ENCODE results near the gene RALBP1.
"Not testable (repeated sequence)": the region's sequence is repeated elsewhere in the genome, so short reads cannot be mapped to it uniquely, and the experiment has no call there.

Gene RALBP1

GRCh38 chr18:9431296-9431695 is 44.0 kb upstream of the RALBP1 start:
- Mint-ChIP-seq H3K27me3 (ENCODE audit: low read depth) (no peaks in the 10 kb centered on the region), H3K4me3 (no peak overlapping the region), H3K9me3 (peaks cover 6% of the 10 kb centered on the region), H3K36me3 (ENCODE audit: low read depth) (no peaks in the 10 kb centered on the region), H3K4me1 (peaks cover 31% of the 10 kb centered on the region), H3K27ac (peak overlapping the region in 1 of 3 experiments; percentile 46)
- no peak for TF ChIP-seq CTCF (IDR thresholded peaks at IDR 0.05; ENCODE audit: unreplicated experiment in 3 of 3)

- Mint-ChIP-seq H3K27ac (peak overlapping the region; percentile 96 to 97 (median 97)), H3K4me3 (peak overlapping the region in 1 of 3 experiments; percentile 63), H3K4me1 (peaks cover 41% of the 10 kb centered on the region)
- H3K9me3 Mint-ChIP-seq; H3K36me3 Mint-ChIP-seq (ENCODE audit: low read depth); H3K27me3 Mint-ChIP-seq (ENCODE audit: low read depth): not testable (repeated sequence)
These were observed 42.2 kb upstream of the RALBP1 start for GRCh38 chr18:9433122-9433521.

GRCh38 chr18:9433671-9434121 is 41.6 kb upstream of the RALBP1 start:
- Mint-ChIP-seq H3K9me3 (peaks cover 6% of the 10 kb centered on the region), H3K27ac (peak overlapping the region; percentile 96 to 97 (median 97)), H3K36me3 (ENCODE audit: low read depth) (no peaks in the 10 kb centered on the region), H3K4me1 (peaks cover 40% of the 10 kb centered on the region), H3K27me3 (ENCODE audit: low read depth) (no peaks in the 10 kb centered on the region), H3K4me3 (peak overlapping the region in 2 of 3 experiments; percentile 40 to 63)
- no peak for TF ChIP-seq CTCF (IDR thresholded peaks at IDR 0.05; ENCODE audit: unreplicated experiment in 3 of 3)

- H3K9me3 Mint-ChIP-seq: peaks cover 6% of the 10 kb centered on the region
- peaks cover 35% of the 10 kb centered on the region for H3K4me1 Mint-ChIP-seq
- H3K27me3 Mint-ChIP-seq (ENCODE audit: low read depth): no peaks in the 10 kb centered on the region
- TF ChIP-seq CTCF (IDR thresholded peaks at IDR 0.05; ENCODE audit: unreplicated experiment in 3 of 3): no peak
- H3K27ac Mint-ChIP-seq: peak overlapping the region; percentile 96 to 97 (median 97)
- H3K36me3 Mint-ChIP-seq (ENCODE audit: low read depth): no peaks in the 10 kb centered on the region
- peak overlapping the region in 2 of 3 experiments; percentile 19 to 63 for H3K4me3 Mint-ChIP-seq
These were observed 41.1 kb upstream of the RALBP1 start for GRCh38 chr18:9434122-9434701.

GRCh38 chr18:9435041-9435440 is 40.3 kb upstream of the RALBP1 start:
- H3K9me3 Mint-ChIP-seq: peaks cover 6% of the 10 kb centered on the region

More at GRCh38 chr18:9435041-9435440, 40.3 kb upstream of the RALBP1 start:
- H3K27me3 Mint-ChIP-seq (ENCODE audit: low read depth): no peaks in the 10 kb centered on the region
- H3K4me1 Mint-ChIP-seq: peaks cover 35% of the 10 kb centered on the region
- no peak overlapping the region for H3K4me3 Mint-ChIP-seq
- no peak for TF ChIP-seq CTCF (IDR thresholded peaks at IDR 0.05; ENCODE audit: unreplicated experiment in 3 of 3)
- peak overlapping the region; percentile 77 to 97 (median 86) for H3K27ac Mint-ChIP-seq
- H3K36me3 Mint-ChIP-seq (ENCODE audit: low read depth): no peaks in the 10 kb centered on the region

Measured in nephron (organoid).